SU-DHL-6 (cell line): ENCODE results near the gene PMFBP1.

Experiments used
- CTCF ChIP-seq: fragments of 200-600 bp; sonication (generic); IDR thresholded peaks from one replicate; pipeline ENCODE4 v1.5.1; 2017; ENCODE audit warnings: antibody characterized with exemption, mild to moderate bottlenecking, low read length, moderate library complexity; ENCODE audit not compliant: insufficient read depth, poor library complexity, severe bottlenecking
- EZH2phosphoT487 ChIP-seq: fragments of 200-600 bp; sonication (generic), shearing (Covaris generic); conservative IDR thresholded peaks from 2 replicates; pipeline ENCODE4 v1.6.1; 2018; ENCODE audit warnings: mild to moderate bottlenecking, antibody characterized with exemption, low read length, moderate library complexity, mixed read lengths

- TF ChIP-seq CTCF (no peak), EZH2phosphoT487 (no peak)
Measured at GRCh38 chr16:72123426-72123825, 48.5 kb downstream of the PMFBP1 start.
